HG03159 (cell line): Measurements from ENCODE around the gene XRCC4.

Experiments
- ATAC-seq: cut with Tn5 transposase; IDR thresholded peaks from one replicate; pipeline ENCODE4 v1.9.1; 2021; ENCODE audit warnings: mild to moderate bottlenecking, moderate library complexity; ENCODE audit not compliant: unreplicated experiment

XRCC4 gene

DNA sequence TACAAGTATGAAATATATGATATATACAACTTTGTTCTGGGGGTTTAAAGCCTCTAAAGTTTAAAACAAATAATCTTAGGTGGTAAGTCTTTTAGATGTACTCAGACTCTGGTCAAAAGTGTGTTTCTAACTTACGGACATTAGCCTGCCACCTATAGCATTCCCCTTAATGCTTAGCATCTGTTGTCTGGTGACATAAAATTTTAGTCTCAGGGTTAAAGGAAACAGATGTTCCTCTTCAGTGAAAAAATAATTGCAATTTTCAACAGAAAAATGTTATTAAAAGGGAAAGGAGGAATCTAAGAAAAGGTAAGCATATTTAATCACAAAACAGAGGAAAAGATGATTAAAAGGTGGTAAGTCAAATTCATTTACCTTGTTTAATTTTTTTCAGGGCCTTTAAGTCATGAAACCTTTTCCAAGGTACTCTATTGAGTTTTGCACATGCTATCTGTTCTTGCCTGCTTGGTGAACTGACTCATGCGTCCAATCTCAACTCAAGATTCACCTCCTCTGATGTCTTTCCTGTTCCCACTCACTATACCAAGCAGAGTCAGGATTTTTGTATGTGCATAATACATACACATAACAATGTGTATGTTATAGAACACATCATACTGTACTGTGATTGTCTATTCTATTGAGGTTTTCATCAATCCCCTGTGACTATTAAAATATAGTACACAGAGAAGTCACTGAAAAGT, 8.1 kb upstream of the XRCC4 start:
- no peak for ATAC-seq

DNA sequence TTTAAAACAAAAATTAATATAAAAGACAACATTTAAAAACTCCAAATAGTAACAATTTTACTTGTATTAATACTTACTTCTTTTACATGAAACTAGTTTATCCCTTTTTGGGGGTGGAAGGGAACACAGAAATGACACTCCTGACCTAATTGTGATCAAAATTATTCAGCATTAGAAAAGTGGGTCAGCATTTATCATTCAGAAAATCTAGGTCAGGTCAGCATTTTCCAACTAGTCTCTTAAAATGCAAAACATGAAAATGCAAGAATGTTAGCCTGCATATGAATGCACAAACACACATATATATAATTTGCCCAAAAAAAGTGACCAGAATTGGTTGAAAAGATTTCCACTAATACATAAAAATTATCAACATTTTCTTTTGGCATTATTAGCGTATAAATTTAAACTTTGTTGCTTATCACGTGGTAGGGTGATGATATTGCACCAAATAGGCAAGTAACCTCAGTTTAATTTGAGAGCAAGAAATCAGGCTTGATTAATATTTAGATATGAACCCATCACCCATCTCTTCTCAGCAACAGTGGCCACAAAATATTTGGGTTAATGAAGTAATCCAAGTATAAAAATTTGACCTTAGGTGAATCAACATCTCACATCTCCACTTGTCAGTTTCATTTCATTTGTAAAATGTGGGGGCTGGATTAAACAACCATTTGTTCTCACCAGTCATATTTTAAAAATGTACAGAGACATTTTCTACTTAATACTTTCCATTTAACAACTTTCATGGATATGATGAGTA, 5.9 kb upstream of the XRCC4 start:
- ATAC-seq = no peak

DNA sequence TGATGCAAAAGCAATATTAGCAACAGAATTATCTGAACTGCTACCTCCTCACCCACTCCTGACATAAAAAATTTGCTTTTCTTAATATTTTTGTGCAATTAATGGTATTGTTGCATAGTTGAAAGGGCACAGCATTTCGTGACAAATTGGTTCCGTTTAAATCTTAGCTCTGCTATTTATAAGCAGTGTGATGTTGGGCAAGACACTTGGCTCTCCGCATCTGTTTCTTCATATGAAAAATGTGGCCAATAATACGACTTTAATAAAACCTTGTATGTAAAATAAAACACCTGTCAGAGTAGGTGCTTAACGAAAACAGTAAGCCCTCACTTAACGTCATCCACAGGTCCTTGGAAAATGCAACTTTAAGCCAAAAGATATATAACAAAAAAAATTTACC, 4.4 kb upstream of the XRCC4 start:
- no peak for ATAC-seq

GRCh38 chr5:83077662-83078261, 415 bp downstream of the XRCC4 start:
- peak; percentile 5 for ATAC-seq

- ATAC-seq = no peak
These were observed 5.4 kb downstream of the XRCC4 start for GRCh38 chr5:83082750-83083149.

DNA sequence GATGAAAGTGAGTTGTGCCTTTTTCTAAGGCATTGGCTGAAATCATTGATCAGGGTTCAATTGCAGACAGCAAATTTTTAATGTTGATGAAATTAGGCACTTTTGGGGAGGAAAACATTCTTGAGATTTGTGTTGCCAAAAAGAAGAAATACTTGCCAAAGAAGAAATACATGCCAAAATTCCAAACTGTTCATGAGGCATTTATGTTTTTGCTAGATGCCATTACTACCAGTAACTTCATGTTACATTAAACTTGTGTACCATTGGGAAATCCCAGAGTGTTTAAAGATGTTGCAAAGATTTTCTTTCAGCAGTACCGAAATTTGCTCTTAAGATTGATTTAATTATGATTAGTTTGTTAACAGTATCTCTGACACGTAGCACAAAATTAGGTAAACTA, 7.0 kb downstream of the XRCC4 start:
- no peak for ATAC-seq

- ATAC-seq = no peak
These were observed 7.8 kb downstream of the XRCC4 start for GRCh38 chr5:83085106-83085505.

DNA sequence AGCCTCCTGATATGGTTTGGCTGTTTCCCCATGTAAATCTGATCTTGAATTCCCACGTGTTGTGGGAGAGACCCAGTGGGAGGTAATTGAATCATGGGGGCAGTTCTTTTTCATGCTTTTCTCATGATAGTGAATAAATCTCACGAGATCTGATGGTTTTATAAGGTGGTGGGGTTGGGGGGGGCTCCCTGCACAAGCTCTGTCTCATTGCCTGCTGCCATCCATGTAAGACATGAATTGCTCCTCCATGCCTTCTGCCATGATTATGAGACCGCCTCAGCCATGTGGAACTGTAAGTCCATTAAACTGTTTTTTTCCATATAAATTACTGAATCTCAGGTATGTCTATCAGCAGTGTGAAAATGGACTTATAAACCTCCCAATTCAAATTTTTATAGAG, 12.8 kb downstream of the XRCC4 start:
- no peak for ATAC-seq

DNA sequence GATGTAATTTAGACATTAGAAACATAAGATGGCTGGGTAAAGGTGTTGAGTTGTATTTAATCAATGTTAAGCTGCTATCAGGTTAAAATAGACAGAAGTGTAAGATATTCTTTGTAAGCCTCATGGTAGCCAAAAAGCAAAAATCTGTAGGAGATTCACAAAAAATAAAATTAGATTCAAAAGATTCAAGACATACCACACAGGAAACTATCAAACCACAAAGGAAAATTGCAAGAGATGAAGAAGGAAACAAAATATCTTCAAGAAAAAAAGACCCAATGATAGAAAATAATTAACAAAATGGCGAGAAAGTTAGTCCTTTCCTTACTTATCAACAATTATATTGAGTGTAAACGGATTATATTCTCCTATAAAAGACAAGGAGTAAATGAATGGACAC, 15.3 kb downstream of the XRCC4 start:
- ATAC-seq = no peak

DNA sequence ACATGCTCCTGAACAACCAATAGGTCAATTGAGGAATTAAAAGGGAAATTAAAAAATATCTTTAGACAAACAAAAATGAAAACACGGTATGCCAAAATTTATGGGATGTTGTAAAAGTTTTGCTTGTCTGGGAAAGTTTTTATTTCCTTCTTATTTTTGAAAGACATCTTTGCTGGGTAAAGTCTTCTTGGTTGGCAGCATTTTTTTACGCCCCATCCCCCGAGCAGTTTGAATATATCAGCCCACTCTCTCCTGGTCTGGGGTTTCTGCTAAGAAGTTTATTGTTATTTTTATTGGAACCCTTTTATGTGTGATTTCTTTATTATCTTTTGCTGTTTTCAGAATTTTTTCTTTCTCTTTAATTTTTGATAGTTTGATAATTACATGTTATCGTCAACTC, 16.3 kb downstream of the XRCC4 start:
- no peak for ATAC-seq

- no peak for ATAC-seq
These were observed 18.0 kb downstream of the XRCC4 start for GRCh38 chr5:83095163-83095956.

DNA sequence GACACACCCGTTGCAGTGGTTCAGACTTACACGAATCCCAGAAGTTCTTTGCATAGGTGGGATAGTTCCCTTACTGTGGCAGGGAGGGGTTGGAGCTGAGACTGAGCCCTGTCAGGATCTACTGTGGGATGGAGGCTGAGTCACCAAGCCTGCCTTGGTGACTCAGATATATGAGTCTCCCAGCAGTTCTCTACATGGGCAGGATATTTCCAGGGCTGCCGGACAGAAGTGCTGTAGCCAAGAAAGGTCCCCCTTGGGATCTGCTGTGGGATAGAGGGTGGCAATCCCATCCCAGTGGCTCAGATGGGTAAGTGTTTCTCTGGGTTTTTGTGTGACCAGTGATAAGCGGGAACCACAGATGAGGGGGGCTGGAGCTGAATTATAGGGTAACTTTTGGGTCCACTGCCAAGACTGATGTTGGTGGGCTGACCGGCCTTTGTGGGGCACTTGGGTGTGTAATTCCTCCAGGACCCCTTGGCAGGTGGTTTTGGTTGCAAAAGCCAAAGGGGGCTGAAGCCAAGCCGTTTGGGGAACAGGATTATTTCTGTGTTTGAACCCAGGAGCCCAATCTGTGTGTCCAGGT, 18.7 kb downstream of the XRCC4 start:
- no peak for ATAC-seq

DNA sequence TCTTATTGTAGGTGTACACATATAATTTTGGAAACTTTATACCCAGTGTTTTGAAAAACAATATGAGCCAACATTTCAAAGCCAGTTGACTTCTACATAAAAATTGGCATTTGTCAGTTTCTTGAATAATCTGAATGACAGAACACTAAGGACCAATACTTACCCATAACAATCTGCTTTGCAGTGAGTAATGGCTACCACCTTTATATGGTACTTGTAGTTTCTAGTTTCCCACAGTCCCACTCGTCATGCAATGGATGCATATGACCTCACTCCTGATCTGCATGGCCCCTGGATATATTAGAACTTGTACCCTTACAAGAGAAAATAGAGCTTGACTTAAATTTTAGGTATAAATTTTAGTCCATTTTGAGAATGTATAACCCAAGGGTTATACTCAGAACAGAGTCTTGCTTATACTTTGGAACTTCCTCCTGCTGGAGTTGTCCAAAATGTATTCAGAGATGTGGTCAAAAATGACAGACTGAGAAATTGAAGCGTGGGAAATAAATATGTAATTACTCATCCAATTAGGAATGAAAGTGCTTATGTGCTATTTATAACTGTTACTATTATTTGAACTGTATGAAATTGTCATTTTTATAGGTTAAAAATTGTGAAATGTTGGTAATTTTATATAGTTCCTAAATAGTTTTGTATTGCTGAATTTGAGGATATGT, 19.5 kb downstream of the XRCC4 start:
- ATAC-seq = no peak

DNA sequence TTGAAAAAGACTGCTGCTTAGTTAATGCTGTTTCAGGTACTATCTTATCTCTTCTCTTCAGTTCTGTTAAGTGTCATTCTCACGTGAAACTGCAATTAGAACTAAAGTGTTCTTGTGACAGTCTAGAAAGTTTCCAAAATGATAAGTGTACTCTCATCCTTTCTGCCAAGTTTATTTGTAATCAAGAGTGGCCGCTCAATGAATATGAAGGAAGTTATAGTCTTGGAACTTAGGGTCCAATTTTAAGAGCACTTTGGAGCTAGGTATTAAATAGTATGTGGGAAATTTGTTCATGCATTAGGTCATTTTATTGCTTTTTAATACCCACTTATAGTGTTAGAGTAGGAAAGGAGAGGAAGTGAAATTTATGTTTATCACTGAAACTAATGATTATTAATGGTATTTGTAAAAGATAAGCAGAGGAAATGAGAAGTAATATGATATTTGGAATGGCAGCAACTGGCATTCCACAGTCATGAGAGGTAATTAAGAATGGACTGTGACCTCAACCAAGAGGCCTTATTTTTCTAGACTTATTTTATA, 20.4 kb downstream of the XRCC4 start:
- ATAC-seq = no peak

GRCh38 chr5:83099001-83099400, 21.7 kb downstream of the XRCC4 start:
- ATAC-seq = no peak

GRCh38 chr5:83099445-83099844, 22.1 kb downstream of the XRCC4 start:
- ATAC-seq = no peak

GRCh38 chr5:83101514-83101913, 24.2 kb downstream of the XRCC4 start:
- ATAC-seq = no peak

DNA sequence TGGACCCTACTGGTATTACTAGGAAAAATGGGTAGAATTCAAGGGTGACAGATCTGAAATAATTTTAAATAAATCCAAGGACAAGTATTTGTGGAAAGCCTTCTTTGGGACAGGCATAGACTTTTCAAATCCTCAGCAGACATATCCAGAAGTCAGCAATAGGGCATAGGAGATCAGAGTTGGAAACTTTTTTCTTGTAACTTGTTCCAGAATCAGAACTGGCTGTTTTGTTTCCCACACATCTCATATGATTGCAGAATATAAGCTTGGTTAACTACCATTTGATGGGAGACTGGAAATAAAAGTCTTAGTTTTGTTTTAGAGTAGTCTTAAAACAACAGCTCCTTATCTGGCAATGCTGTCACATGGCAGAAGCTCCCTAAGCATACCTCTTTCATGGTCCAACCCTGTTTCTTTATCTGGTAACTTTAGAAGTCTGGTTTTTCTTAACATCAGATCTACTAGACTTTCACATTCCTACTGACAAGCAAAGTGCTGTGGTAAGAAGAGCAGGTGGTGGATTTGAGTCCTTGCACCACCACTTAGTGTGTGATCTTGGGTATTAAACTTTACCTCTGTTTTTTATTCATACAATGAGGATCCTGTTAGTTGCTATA, 25.1 kb downstream of the XRCC4 start:
- ATAC-seq = no peak

GRCh38 chr5:83104021-83104420, 26.7 kb downstream of the XRCC4 start:
- no peak for ATAC-seq
